BJ (cell line): ENCODE measurements around the gene PRKG1. TPM values are rescaled to one million over a fixed set of nuclear protein-coding genes. Genes with fewer than 3 reads are reported as not detected.

Experiments used
- CTCF ChIA-PET: fragments of 350-600 bp; formaldehyde crosslinking; extraction: SDS; loops from one replicate; lab custom pipeline; 2021; ENCODE audit warnings: antibody characterized with exemption, inconsistent platforms; lab: Yijun Ruan, JAX
- POLR2A ChIA-PET: fragments of 300-600 bp; sonication (Branson Sonifier 250); formaldehyde crosslinking; extraction: SDS; loops from one replicate; lab custom pipeline; 2021; ENCODE audit warnings: antibody characterized with exemption; lab: Charles Lee
- DNase-seq: peaks from one replicate; pipeline ENCODE4 v3.0.0-alpha.2; 2011; ENCODE audit warnings: low read depth
- H3K27me3 ChIP-seq: 2 replicates; pipeline ENCODE4 v1.6.0; 2011; ENCODE audit warnings: low read length; ENCODE audit not compliant: control insufficient read depth, insufficient read depth
- H3K36me3 ChIP-seq: 2 replicates; pipeline ENCODE4 v1.5.1; 2011; ENCODE audit warnings: low read length; ENCODE audit not compliant: control insufficient read depth, insufficient read depth
- H3K4me3 ChIP-seq: 2 replicates; pipeline ENCODE4 v1.5.1; 2011; ENCODE audit warnings: low read depth, mild to moderate bottlenecking, control low read depth, low read length
- polyA plus RNA-seq: library from polyadenylated mRNA; depleted of rRNA; stranded (reverse); fragments of >200 nt; gene quantifications from 2 replicates; pipeline ENCODE4 v1.2.3, GENCODE V29; 2011
- TF ChIP-seq, protein P1 (sequence below): IDR thresholded peaks from 2 replicates; pipeline ENCODE4 v1.5.1; 2011; ENCODE audit warnings: low read depth, mild to moderate bottlenecking, control low read depth, inconsistent platforms, low read length, moderate library complexity; ENCODE audit not compliant: insufficient read depth

The PRKG1 gene
- polyA plus RNA-seq, 1 experiment: 9.7 TPM

DNA sequence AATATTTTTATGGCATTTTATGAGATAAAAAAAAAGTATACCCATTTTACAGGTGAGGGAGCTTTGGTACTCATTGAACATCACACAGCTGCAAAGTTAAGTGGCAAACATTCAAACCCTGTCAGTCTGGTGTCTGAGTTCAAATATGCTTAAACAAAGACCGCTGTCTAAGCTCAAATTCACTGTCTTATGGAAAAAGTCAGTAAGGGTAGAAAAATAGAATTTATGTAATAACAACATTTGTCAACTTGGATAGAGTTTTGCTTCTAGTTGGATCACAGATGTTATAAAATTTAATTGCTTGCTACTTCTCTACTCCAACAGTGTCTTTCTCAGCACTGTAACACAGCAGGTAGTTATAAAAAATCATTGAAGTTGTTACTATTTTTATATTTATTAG, 786.8 kb downstream of the PRKG1 start:
- ChIA-PET CTCF (no interaction called here), POLR2A (no interaction called here)
- TF ChIP-seq, protein P1, sequence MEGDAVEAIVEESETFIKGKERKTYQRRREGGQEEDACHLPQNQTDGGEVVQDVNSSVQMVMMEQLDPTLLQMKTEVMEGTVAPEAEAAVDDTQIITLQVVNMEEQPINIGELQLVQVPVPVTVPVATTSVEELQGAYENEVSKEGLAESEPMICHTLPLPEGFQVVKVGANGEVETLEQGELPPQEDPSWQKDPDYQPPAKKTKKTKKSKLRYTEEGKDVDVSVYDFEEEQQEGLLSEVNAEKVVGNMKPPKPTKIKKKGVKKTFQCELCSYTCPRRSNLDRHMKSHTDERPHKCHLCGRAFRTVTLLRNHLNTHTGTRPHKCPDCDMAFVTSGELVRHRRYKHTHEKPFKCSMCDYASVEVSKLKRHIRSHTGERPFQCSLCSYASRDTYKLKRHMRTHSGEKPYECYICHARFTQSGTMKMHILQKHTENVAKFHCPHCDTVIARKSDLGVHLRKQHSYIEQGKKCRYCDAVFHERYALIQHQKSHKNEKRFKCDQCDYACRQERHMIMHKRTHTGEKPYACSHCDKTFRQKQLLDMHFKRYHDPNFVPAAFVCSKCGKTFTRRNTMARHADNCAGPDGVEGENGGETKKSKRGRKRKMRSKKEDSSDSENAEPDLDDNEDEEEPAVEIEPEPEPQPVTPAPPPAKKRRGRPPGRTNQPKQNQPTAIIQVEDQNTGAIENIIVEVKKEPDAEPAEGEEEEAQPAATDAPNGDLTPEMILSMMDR: no peak
- Histone ChIP-seq H3K36me3 (no peaks in the 10 kb centered on the region), H3K4me3 (no peak overlapping the region), H3K27me3 (no peaks in the 10 kb centered on the region)
- no peak for DNase-seq

DNA sequence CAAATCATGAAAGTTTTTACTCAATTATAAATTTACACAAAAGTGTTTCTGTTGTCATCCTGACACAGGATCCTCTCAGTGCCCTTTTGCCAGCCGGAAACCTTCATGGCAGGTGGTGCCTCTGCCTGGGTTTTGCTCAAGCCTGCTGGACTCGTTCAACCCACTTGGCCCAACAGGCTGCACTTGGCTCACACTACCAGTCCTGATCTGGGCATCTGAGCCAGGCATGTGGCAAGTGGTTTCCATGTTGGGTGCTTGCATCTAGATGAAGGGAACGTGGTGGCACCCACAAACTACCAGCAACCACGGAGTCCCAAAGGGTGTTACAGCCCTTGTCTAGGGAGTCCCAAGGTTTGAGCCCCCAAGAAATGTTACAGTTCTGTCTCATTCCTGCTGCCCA, 787.4 kb downstream of the PRKG1 start:
- CTCF ChIA-PET: no interaction called here
- TF ChIP-seq, protein P1: no peak
- Histone ChIP-seq H3K27me3 (no peaks in the 10 kb centered on the region), H3K36me3 (no peaks in the 10 kb centered on the region), H3K4me3 (no peak overlapping the region)
- POLR2A ChIA-PET: no interaction called here
- DNase-seq: no peak

DNA sequence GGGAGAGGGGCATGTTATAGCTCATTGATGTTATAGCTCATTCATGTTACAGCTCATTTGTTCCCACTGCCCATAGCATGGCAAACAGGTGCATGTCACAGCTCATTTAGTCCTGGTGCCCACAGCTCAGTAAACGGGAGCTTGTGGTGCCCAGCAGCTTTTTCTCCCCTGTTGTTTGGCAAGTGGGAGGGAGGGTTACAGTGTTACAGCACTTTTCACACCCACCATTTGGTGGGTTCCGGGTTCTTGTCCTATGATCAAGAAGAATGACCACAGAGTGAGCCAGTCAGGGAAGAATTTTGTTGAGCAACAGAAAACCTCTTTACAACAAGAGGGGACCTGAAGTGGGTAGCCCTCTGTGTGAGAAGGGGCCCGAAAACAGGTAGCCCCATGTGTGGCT, 787.9 kb downstream of the PRKG1 start:
- Histone ChIP-seq H3K4me3 (no peak overlapping the region), H3K27me3 (no peaks in the 10 kb centered on the region), H3K36me3 (no peaks in the 10 kb centered on the region)
- TF ChIP-seq, protein P1: no peak
- no peak for DNase-seq
- ChIA-PET CTCF (no interaction called here), POLR2A (no interaction called here)

DNA sequence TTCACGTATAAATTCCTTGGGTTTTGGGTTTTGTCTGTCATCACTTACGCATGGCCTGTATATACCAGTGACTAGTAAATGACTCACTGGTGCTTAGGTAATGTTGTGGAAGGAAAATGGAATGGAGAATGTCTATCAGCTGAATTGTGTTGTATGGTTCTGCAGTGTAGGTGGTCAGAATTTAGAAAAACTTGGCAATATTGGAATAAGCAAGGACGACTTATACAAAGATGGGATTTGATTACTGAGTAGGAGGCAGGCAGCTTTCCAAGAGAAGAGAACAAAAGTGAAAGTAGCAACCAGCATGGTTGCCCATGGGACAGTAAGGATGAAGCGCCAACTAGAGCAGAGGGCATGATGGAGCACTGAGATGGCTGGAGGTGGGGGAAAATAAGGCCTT, 793.7 kb downstream of the PRKG1 start:
- Histone ChIP-seq H3K4me3 (no peak overlapping the region), H3K27me3 (no peaks in the 10 kb centered on the region), H3K36me3 (no peaks in the 10 kb centered on the region)
- POLR2A ChIA-PET: no interaction called here
- TF ChIP-seq, protein P1: no peak
- CTCF ChIA-PET: interaction anchor here (1.0 kb wide), 1 partner anchor 13 kb away, joined by 3 read pairs; no protein-coding TSS in a partner anchor
- peak; percentile 34 for DNase-seq

DNA sequence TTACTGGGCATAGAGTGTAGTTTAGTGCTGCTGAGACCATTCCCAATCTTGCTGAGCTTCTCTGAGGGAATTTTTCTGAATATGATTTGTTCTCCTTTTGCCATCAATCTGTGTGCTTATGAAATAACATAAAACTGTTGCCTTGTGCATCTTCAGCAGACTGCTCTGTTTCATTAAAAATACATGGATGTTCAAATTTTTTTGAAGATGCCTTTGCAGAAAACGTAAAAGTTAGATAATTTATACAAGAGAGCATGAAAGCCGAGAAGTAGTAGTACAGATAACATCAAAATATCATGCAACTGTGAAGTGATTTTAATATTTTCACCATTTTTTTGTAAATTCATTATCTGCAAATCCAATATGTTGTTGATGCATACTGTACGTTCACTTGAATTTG, 799.8 kb downstream of the PRKG1 start:
- H3K27me3 ChIP-seq: no peaks in the 10 kb centered on the region
- TF ChIP-seq, protein P1: no peak
- ChIA-PET CTCF (no interaction called here), POLR2A (no interaction called here)
- no peak for DNase-seq
- H3K36me3 ChIP-seq: no peaks in the 10 kb centered on the region
- H3K4me3 ChIP-seq: no peak overlapping the region
